GM13977 (cell line): ENCODE results near the gene TNN.

ENCODE experiments used
- DNase-seq: peaks from one replicate; pipeline ENCODE4 v3.0.0; 2012; ENCODE audit warnings: low spot score
- in situ Hi-C: fragments of 300-500 bp; cut with MboI; formaldehyde crosslinking; loops from one replicate; pipeline ENCODE4 v1.12.0; 2022; ENCODE audit warnings: low sequenced_read_pairs, low pct_unique_long_range_greater_than_20kb, mixed read lengths, inconsistent platforms; ENCODE audit not compliant: unreplicated experiment
- TF ChIP-seq, protein P1 (sequence below): IDR thresholded peaks from 2 replicates; pipeline ENCODE4 v1.5.1; 2012; ENCODE audit warnings: mild to moderate bottlenecking, control low read depth; ENCODE audit not compliant: insufficient read depth; ENCODE audit errors: extremely low read depth, missing control alignments

The TNN gene

DNA sequence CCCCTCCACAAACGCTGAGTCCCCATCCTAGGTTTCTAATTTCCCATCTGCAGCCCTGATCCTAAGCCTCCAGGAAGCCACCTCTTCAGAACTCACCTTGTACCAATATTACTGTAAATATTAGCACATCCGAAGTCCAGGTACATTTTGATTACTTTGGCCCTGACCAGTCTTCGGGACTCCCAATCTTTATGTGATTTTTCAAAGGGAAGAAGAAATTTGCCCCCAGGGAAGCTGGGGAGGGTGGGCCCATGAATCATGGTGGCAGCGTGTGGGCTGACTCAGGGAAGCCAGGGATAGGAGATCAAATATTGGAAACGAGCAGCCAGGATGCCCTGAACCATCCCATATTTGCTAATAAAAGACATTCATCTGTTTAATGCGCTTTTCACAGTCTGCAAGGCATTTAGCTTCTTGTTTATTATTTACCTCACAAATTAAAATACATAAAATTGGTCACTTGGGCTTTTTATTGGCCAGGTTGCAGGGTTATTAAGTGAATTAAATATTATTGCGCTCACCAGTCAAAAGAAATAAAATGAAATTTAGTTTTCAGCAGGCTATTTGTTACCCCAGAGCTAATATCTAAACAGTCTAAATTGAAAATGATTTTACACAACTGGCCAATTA is 78.4 kb downstream of the TNN start:
- TF ChIP-seq, protein P1, sequence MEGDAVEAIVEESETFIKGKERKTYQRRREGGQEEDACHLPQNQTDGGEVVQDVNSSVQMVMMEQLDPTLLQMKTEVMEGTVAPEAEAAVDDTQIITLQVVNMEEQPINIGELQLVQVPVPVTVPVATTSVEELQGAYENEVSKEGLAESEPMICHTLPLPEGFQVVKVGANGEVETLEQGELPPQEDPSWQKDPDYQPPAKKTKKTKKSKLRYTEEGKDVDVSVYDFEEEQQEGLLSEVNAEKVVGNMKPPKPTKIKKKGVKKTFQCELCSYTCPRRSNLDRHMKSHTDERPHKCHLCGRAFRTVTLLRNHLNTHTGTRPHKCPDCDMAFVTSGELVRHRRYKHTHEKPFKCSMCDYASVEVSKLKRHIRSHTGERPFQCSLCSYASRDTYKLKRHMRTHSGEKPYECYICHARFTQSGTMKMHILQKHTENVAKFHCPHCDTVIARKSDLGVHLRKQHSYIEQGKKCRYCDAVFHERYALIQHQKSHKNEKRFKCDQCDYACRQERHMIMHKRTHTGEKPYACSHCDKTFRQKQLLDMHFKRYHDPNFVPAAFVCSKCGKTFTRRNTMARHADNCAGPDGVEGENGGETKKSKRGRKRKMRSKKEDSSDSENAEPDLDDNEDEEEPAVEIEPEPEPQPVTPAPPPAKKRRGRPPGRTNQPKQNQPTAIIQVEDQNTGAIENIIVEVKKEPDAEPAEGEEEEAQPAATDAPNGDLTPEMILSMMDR, result no peak
- in situ Hi-C loops, result loop anchor here (10.0 to 25.0 kb wide), 2 partner anchors 121 to 359 kb away; partner anchors contain the start of gene MRPS14
- no peak for DNase-seq

DNA sequence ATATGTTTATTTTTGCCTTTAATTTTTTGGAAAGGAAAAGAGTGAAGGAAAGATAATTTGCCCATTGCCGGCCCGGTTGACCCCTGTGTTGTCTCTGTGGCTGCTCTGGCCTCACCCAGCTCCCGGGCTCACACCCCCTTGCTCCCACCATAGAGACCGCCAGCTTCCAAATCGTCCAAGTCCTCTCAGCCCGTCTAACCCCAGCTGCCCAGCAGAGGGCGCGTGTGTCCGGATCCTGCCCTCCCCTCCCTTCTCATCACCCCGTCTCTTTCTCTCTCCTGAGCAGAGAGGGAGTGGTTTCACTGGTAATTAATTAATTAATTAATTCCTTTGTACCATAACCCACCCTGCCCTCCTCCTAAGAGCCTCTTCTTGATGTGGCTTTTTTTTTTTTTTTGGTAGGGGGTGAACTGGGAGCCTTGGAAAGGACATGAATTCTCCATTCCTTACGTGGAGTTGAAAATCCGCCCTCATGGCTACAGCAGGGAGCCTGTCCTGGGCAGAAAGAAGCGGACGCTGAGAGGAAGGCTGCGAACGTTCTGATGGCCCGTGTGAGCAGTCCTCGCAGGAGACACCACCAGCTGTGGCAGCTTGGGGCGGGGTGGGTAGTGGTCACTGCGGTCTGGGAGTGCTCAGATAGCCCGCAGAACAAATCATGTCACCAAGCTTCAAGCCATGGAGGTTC is 79.0 kb downstream of the TNN start:
- TF ChIP-seq, protein P1, result peak; percentile 94
- peak; percentile 74 for DNase-seq
- in situ Hi-C loops, result loop anchor here (10.0 to 25.0 kb wide), 2 partner anchors 122 to 359 kb away; partner anchors contain the start of gene MRPS14

GRCh38 chr1:175147569-175147968 is 79.9 kb downstream of the TNN start:
- in situ Hi-C loops, result loop anchor here (10.0 to 25.0 kb wide), 2 partner anchors 123 to 360 kb away; partner anchors contain the start of gene MRPS14
- TF ChIP-seq, protein P1, result no peak
- no peak for DNase-seq

GRCh38 chr1:175148068-175148467 is 80.4 kb downstream of the TNN start:
- in situ Hi-C loops, result loop anchor here (10.0 to 25.0 kb wide), 2 partner anchors 123 to 361 kb away; partner anchors contain the start of gene MRPS14
- TF ChIP-seq, protein P1, result no peak
- no peak for DNase-seq

DNA sequence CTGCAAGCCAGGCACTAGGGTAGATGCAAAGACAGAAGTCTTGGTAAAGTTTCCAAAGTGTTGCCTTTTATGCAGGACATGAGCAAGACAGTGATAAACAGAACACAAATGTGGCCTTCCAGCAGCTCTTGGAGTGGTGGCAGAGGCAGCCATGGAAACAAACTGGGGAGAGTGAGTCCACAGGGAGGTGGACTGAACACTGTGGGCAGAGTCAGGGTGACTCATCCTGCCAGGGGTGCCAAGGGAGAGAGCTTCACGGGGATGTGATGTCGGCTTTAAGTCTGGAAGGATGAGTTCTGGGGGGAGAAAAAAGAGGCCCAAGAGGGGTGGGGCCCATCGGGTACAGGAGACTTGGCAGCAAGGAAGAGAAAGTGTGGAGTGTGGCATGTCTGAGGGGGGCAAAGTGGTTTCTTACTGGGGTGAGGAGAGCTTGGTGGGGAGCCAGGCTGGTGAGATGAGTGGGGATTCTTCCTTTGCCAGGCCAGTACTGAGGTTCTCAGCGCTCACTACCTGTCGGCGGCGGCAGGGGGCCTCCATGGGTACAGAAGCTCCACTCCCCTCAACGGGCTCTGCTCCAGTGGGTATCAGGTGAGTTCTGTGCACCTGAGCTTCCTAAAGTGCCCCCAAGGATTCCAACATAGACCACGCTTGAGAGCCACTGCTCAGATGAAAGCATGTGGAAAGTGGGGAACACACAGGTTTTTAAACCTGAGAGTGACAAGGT is 83.1 kb downstream of the TNN start:
- in situ Hi-C loops, result loop anchor here (25.0 kb wide), 2 partner anchors 612 to 912 kb away; no protein-coding TSS in a partner anchor
- TF ChIP-seq, protein P1, result no peak
- no peak for DNase-seq

DNA sequence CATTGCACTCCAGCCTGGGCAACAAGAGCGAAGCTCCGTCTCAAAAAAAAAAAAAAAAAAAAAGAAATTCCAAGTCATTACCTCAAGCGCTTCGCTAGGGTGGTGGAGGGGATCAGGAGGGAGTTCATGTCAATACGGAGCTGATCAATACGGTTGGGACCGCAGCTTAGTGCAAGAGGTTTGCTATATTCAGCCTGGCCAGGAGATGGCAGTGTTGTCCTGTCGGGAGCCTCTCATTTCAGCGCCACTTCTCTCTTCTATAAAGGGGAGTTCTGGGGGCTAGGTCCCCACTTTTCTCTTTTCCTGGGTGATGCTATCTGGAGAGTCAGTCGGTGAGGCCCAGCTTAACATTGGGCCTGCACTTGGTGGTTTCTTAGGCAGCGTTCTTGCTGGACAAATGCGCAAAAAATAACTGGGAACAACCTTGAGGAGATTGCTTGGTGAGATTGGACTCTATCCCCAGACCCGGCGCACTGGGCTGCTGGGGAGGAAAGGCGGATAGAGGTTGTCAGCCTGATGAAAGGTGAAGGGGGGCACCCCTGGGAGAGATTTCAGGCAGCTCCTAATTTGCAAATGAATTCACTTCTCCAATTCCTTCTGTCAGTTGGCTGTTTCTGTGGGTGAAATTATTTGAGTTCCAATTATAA is 84.5 kb downstream of the TNN start:
- peak; percentile 75 for DNase-seq
- TF ChIP-seq, protein P1, result peak; percentile 88
- in situ Hi-C loops, result loop anchor here (25.0 kb wide), 2 partner anchors 610 to 910 kb away; no protein-coding TSS in a partner anchor
